Psoas muscle (tissue), 8 donors: ENCODE measurements around the gene ACACB. TPM values are rescaled to one million over a fixed set of nuclear protein-coding genes. Genes with fewer than 3 reads are reported as not detected.

Experiments
- ATAC-seq, 4 donors: fragments of 200-7000 bp; cut with Tn5 transposase; one replicate each; pipeline ENCODE4 v1.9.1; 2020; ENCODE audit warnings: moderate library complexity in 3 of 4, mild to moderate bottlenecking in 2 of 4
- DNase-seq, 2 donors: peaks; one replicate each; pipeline ENCODE4 v3.0.0-alpha.2; 2020
- H3K27ac ChIP-seq: fragments of 200-600 bp; one replicate; pipeline ENCODE4 v1.8.0; 2022
- H3K27me3 ChIP-seq, 3 donors: fragments of 200-600 bp in 1 of 3; one replicate each; pipeline versions ENCODE4 v1.6.1 to v1.8.0; 2013 to 2022; ENCODE audit warnings: low read length in 2 of 3, mild to moderate bottlenecking in 2 of 3, moderate library complexity in 1 of 3; ENCODE audit not compliant: insufficient read depth in 3 of 3
- H3K36me3 ChIP-seq, 2 donors: fragments of 200-600 bp in 1 of 2; one replicate each; pipeline versions ENCODE4 v1.6.1 to v1.8.0; 2013 to 2022; ENCODE audit warnings: low read depth in 1 of 2, mild to moderate bottlenecking in 1 of 2, moderate library complexity in 1 of 2; ENCODE audit not compliant: insufficient read depth in 1 of 2
- H3K4me1 ChIP-seq: fragments of 200-600 bp; one replicate; pipeline ENCODE4 v1.8.0; 2022
- H3K4me3 ChIP-seq: fragments of 200-600 bp; one replicate; pipeline ENCODE4 v1.8.0; 2022; ENCODE audit warnings: mild to moderate bottlenecking
- H3K9me3 ChIP-seq: fragments of 200-600 bp; one replicate; pipeline ENCODE4 v1.8.0; 2022
- CTCF ChIP-seq: fragments of 200-600 bp; IDR thresholded peaks from one replicate; pipeline ENCODE4 v1.8.0; 2022; ENCODE audit warnings: antibody characterized with exemption
- WGBS, 3 donors: extraction: QIAGEN DNeasy Blood & Tissue Kit; methylation state at CpG; one replicate each; pipeline versions ENCODE4 v1.1.6 to v1.1.7; 2013; 5-methylcytosine and 5-hydroxymethylcytosine counted together
- intact Hi-C, 2 donors: fragments of 100-400 bp; cut with DNase I; formaldehyde crosslinking; loops; one replicate each; pipeline versions ENCODE4 v1.11.0 to v1.14.2; 2022
- polyA plus RNA-seq, 3 donors: library from polyadenylated mRNA; stranded (reverse); fragments of 200-250 nt; gene quantifications; one replicate each; pipeline ENCODE4 v1.2.3, GENCODE V29; 2013
- total RNA-seq, 4 donors: library from RNA; stranded (reverse); fragmentation: NEBNext Ultra II Directional in 2 of 4; extraction: Animal tissue kit (Norgen Biotek cat#: 25700) in 2 of 4; gene quantifications; one replicate each; pipeline versions ENCODE4 v1.2.1 to v1.2.4, GENCODE V29; 2021 to 2023
- donor health status: healthy with polysubstance abuse.
- donor health status: DM: no; HTN: no; CAD: no; lungs with moderate emphysema.
- donor health status: Bipolar disorder and iron deficiency.
- donor health status: healthy.
- donor health status: DM: yes; HTN: yes; CAD: no.
- donor health status: DM: no; HTN: no; CAD: no.
- donor health status: DM: no; HTN: no; CAD: no.
- donor health status: DM: yes; HTN: yes; CAD: no.

ACACB gene
- total and polyA plus RNA-seq, 7 donors = 27.0 to 503 (median 246) TPM

- 60 to 70% (median 62%) methylated on average over 8 of the region's 8 CpGs for whole genome bisulfite sequencing, 3 donors
- peak overlapping the region; percentile 44 for H3K27ac ChIP-seq
- TF ChIP-seq CTCF = no peak
- no peak for DNase-seq
- peak in 2 of 4 donors; percentile 13 to 32 for ATAC-seq
- intact Hi-C loops = no loop called here
- H3K4me3 ChIP-seq = no peak overlapping the region
- no peaks in the 10 kb centered on the region for H3K9me3 ChIP-seq
- H3K4me1 ChIP-seq = peaks cover 22% of the 10 kb centered on the region
- H3K36me3 ChIP-seq = peaks cover 20 to 100% of the 10 kb centered on the region in 2 donors
- no peaks in the 10 kb centered on the region for H3K27me3 ChIP-seq
These were observed 72.9 kb downstream of the ACACB start for GRCh38 chr12:109189291-109189690.

- intact Hi-C loops = no loop called here
- DNase-seq = no peak
- Histone ChIP-seq H3K27ac (peak overlapping the region; percentile 67), H3K36me3 (peaks cover 9 to 98% of the 10 kb centered on the region in 2 donors), H3K4me1 (peaks cover 22% of the 10 kb centered on the region), H3K27me3 (no peaks in the 10 kb centered on the region), H3K4me3 (no peak overlapping the region), H3K9me3 (no peaks in the 10 kb centered on the region)
- no peak for TF ChIP-seq CTCF
- peak; percentile 41 to 48 (median 46) for ATAC-seq
- WGBS, 3 donors = 87 to 89% (median 88%) methylated on average over 20 of the region's 20 CpGs
These were observed 75.3 kb downstream of the ACACB start for GRCh38 chr12:109191621-109192250.

- Histone ChIP-seq H3K27ac (peak overlapping the region; percentile 67), H3K4me3 (no peak overlapping the region), H3K36me3 (peaks cover 14 to 98% of the 10 kb centered on the region in 2 donors), H3K9me3 (no peaks in the 10 kb centered on the region), H3K4me1 (peaks cover 22% of the 10 kb centered on the region), H3K27me3 (no peaks in the 10 kb centered on the region)
- DNase-seq (no peak), ATAC-seq (peak; percentile 83 to 95 (median 86))
- no peak for TF ChIP-seq CTCF
- intact Hi-C loops = no loop called here
- 57 to 69% (median 64%) methylated on average over 3 of the region's 3 CpGs for WGBS, 3 donors
These were observed 76.0 kb downstream of the ACACB start for GRCh38 chr12:109192358-109192757.

GRCh38 chr12:109193896-109194295, 77.5 kb downstream of the ACACB start:
- no peak for TF ChIP-seq CTCF
- intact Hi-C loops = no loop called here
- Histone ChIP-seq H3K9me3 (no peaks in the 10 kb centered on the region), H3K36me3 (peaks cover 14 to 98% of the 10 kb centered on the region in 2 donors), H3K27ac (peak overlapping the region; percentile 9), H3K4me1 (peaks cover 19% of the 10 kb centered on the region), H3K27me3 (no peaks in the 10 kb centered on the region), H3K4me3 (no peak overlapping the region)
- ATAC-seq (no peak), DNase-seq (no peak)
- 90 to 96% (median 94%) methylated on average over 8 of the region's 8 CpGs for WGBS, 3 donors

- intact Hi-C loops = no loop called here
- H3K4me1 ChIP-seq = peaks cover 16% of the 10 kb centered on the region
- no peak overlapping the region for H3K4me3 ChIP-seq
- H3K9me3 ChIP-seq = no peaks in the 10 kb centered on the region
- no peak for ATAC-seq
- peaks cover 17 to 98% of the 10 kb centered on the region in 2 donors for H3K36me3 ChIP-seq
- H3K27ac ChIP-seq = no peak overlapping the region
- DNase-seq = no peak
- no peak for TF ChIP-seq CTCF
- no peaks in the 10 kb centered on the region for H3K27me3 ChIP-seq
- 87 to 98% (median 93%) methylated on average over 4 of the region's 4 CpGs for WGBS, 3 donors
These were observed 79.9 kb downstream of the ACACB start for GRCh38 chr12:109196332-109196731.
